DMS53 (cell line): ENCODE data around the gene MS4A6A.
"Not testable (repeated sequence)": the region's sequence is repeated elsewhere in the genome, so short reads cannot be mapped to it uniquely, and the experiment has no call there.

Source experiments
- DNase-seq: peaks from one replicate; lab custom pipeline; 2025; lab: John Stamatoyannopoulos, UW

MS4A6A gene

GRCh38 chr11:60183591-60184205, 815 bp upstream of the MS4A6A start:
- DNase-seq = no peak

GRCh38 chr11:60175860-60176275, 7.0 kb downstream of the MS4A6A start:
- no peak for DNase-seq

GRCh38 chr11:60172011-60172410, 10.9 kb downstream of the MS4A6A start:
- DNase-seq = no peak

GRCh38 chr11:60170566-60170965, 12.3 kb downstream of the MS4A6A start:
- peak; percentile 51 for DNase-seq

- peak; percentile 90 for DNase-seq
These were observed 13.5 kb downstream of the MS4A6A start for GRCh38 chr11:60169264-60169915.

GRCh38 chr11:60168306-60168705, 14.6 kb downstream of the MS4A6A start:
- DNase-seq = peak; percentile 45

- no peak for DNase-seq
These were observed 16.9 kb downstream of the MS4A6A start for GRCh38 chr11:60165951-60166350.

- peak; percentile 4 for DNase-seq
These were observed 17.3 kb downstream of the MS4A6A start for GRCh38 chr11:60165538-60165937.

GRCh38 chr11:60164550-60165075, 18.3 kb downstream of the MS4A6A start:
- DNase-seq = no peak

- DNase-seq = no peak
These were observed 21.1 kb downstream of the MS4A6A start for GRCh38 chr11:60161766-60162165.

- DNase-seq = no peak
These were observed 21.8 kb downstream of the MS4A6A start for GRCh38 chr11:60161107-60161506.

- no peak for DNase-seq
These were observed 23.0 kb downstream of the MS4A6A start for GRCh38 chr11:60159868-60160267.

GRCh38 chr11:60159284-60159683, 23.6 kb downstream of the MS4A6A start:
- DNase-seq = peak; percentile 29

- peak; percentile 79 for DNase-seq
These were observed 24.2 kb downstream of the MS4A6A start for GRCh38 chr11:60158636-60159035.

GRCh38 chr11:60155931-60156330, 27.0 kb downstream of the MS4A6A start:
- no peak for DNase-seq

- DNase-seq = not testable (repeated sequence)
These were observed 30.2 kb downstream of the MS4A6A start for GRCh38 chr11:60152727-60153126.

- DNase-seq = no peak
These were observed 32.6 kb downstream of the MS4A6A start for GRCh38 chr11:60150279-60150678.

GRCh38 chr11:60145677-60146076, 37.2 kb downstream of the MS4A6A start:
- DNase-seq = no peak

- no peak for DNase-seq
These were observed 39.1 kb downstream of the MS4A6A start for GRCh38 chr11:60143768-60144167.

GRCh38 chr11:60133917-60134316, 49.0 kb downstream of the MS4A6A start:
- DNase-seq = no peak

GRCh38 chr11:60131912-60132311, 51.0 kb downstream of the MS4A6A start:
- DNase-seq = no peak

- DNase-seq = peak; percentile 87
These were observed 52.4 kb downstream of the MS4A6A start for GRCh38 chr11:60130496-60130895.

GRCh38 chr11:60129853-60130252, 53.0 kb downstream of the MS4A6A start:
- DNase-seq = peak; percentile 14

- not testable (repeated sequence) for DNase-seq
These were observed 54.0 kb downstream of the MS4A6A start for GRCh38 chr11:60128866-60129265.
